K562 (cell line): ENCODE data around the gene CFL1. TPM values are rescaled to one million over a fixed set of nuclear protein-coding genes. Genes with fewer than 3 reads are reported as not detected.

Source experiments
- ARID1B ChIP-seq: fragments of 450-650 bp; IDR thresholded peaks from 2 replicates; pipeline ENCODE4 v1.6.1; 2016; ENCODE audit warnings: antibody characterized with exemption, mild to moderate bottlenecking, inconsistent platforms
- CREB5 ChIP-seq: fragments of 250-450 bp; sonication (Bioruptor Pico); IDR thresholded peaks from 2 replicates; pipeline ENCODE4 v1.5.0; 2020; ENCODE audit warnings: mild to moderate bottlenecking
- ELF1 ChIP-seq: fragments of 200-800 bp; sonication (Bioruptor generic); IDR thresholded peaks from 2 replicates; pipeline ENCODE4 v1.6.1; 2016; ENCODE audit warnings: missing genetic modification characterization, missing compliant biosample characterization
- FIP1L1 ChIP-seq: fragments of 200-400 bp; formaldehyde crosslinking; IDR thresholded peaks from 2 replicates; pipeline ENCODE4 v1.6.1; 2018; ENCODE audit warnings: mild to moderate bottlenecking, low read depth, low read length; ENCODE audit not compliant: poor library complexity, severe bottlenecking
- KDM5B ChIP-seq: fragments of 200-600 bp; sonication (generic); IDR thresholded peaks from 2 replicates; pipeline ENCODE4 v1.6.1; 2012; ENCODE audit warnings: low read depth, mild to moderate bottlenecking, moderate library complexity, low read length, control low read depth, inconsistent platforms; ENCODE audit not compliant: insufficient replicate concordance
- NR4A1 ChIP-seq, 2 experiments: fragments of 250-450 bp in 1 of 2; fragments of 450-650 bp in 1 of 2; sonication (Bioruptor Pico) in 1 of 2; IDR thresholded peaks; 2 replicates each; pipeline versions ENCODE4 v1.4.0 to v1.6.1; 2016 to 2020; ENCODE audit warnings: mild to moderate bottlenecking in 2 of 2, missing compliant biosample characterization in 1 of 2, missing genetic modification characterization in 1 of 2, moderate library complexity in 1 of 2
- PCBP2 ChIP-seq: fragments of 200-400 bp; formaldehyde crosslinking; IDR thresholded peaks from 2 replicates; pipeline ENCODE4 v1.6.1; 2018; ENCODE audit warnings: low read length, low read depth, mild to moderate bottlenecking, moderate library complexity; ENCODE audit not compliant: poor library complexity, severe bottlenecking
- PML ChIP-seq: IDR thresholded peaks from 2 replicates; pipeline ENCODE4 v1.6.1; 2012; ENCODE audit warnings: low read length, inconsistent platforms
- POLR2B ChIP-seq: fragments of 450-650 bp; IDR thresholded peaks from 2 replicates; pipeline ENCODE4 v1.6.1; 2018; ENCODE audit warnings: low read depth; ENCODE audit not compliant: partially characterized antibody
- PREB ChIP-seq: sonication (generic); formaldehyde crosslinking; IDR thresholded peaks from 2 replicates; pipeline ENCODE4 v1.8.1; 2023; ENCODE audit warnings: mild to moderate bottlenecking, missing genetic modification reagents
- SOX6 ChIP-seq: fragments of 450-650 bp; IDR thresholded peaks from 2 replicates; pipeline ENCODE4 v1.6.1; 2014; ENCODE audit warnings: mild to moderate bottlenecking
- SRSF1 ChIP-seq: fragments of 200-400 bp; formaldehyde crosslinking; IDR thresholded peaks from 2 replicates; pipeline ENCODE4 v1.6.1; 2017; ENCODE audit warnings: mild to moderate bottlenecking, low read depth, low read length, moderate library complexity
- TEAD1 ChIP-seq, 2 experiments: fragments of 450-650 bp in 1 of 2; sonication (generic) in 1 of 2; formaldehyde crosslinking; IDR thresholded peaks; 2 replicates each; pipeline versions ENCODE4 v1.4.0 to v1.8.0; 2020 to 2022; ENCODE audit warnings: mild to moderate bottlenecking in 2 of 2, missing genetic modification reagents in 1 of 2
- VEZF1 ChIP-seq: fragments of 200-800 bp; sonication (Bioruptor generic); IDR thresholded peaks from 2 replicates; pipeline ENCODE4 v1.6.1; 2017; ENCODE audit warnings: missing genetic modification characterization, missing compliant biosample characterization
- WHSC1 ChIP-seq: IDR thresholded peaks from one replicate; pipeline ENCODE4 v1.6.1; 2012; ENCODE audit warnings: low read length, control low read depth, inconsistent platforms
- ZNF253 ChIP-seq: fragments of 250-450 bp; sonication (Bioruptor Pico); conservative IDR thresholded peaks from 2 replicates; pipeline ENCODE4 v1.6.1; 2021; ENCODE audit warnings: mild to moderate bottlenecking
- ZNF431 ChIP-seq: sonication (generic); formaldehyde crosslinking; IDR thresholded peaks from 2 replicates; pipeline ENCODE4 v1.8.0; 2022; ENCODE audit warnings: mild to moderate bottlenecking, missing genetic modification reagents
- ZNF507 ChIP-seq: conservative IDR thresholded peaks from 2 replicates; pipeline ENCODE4 v1.6.1; 2017; ENCODE audit warnings: missing genetic modification characterization, missing compliant biosample characterization
- ZNF561 ChIP-seq: fragments of 450-650 bp; formaldehyde crosslinking; conservative IDR thresholded peaks from 2 replicates; pipeline ENCODE4 v1.4.0; 2020; ENCODE audit warnings: mild to moderate bottlenecking, moderate library complexity
- ZNF830 ChIP-seq: fragments of 250-450 bp; sonication (Bioruptor Pico); IDR thresholded peaks from 2 replicates; pipeline ENCODE4 v1.5.0; 2021; ENCODE audit warnings: mild to moderate bottlenecking
- polyA plus RNA-seq, 8 experiments: library from polyadenylated mRNA; depleted of rRNA in 4 of 8; stranded (reverse) in 5 of 8; unstranded in 3 of 8; fragments of >200 nt; fragmentation: Nextera tagmentation in 2 of 8; fragmentation: Illumina TruSeq in 1 of 8; extraction: Ambion mirVana in 2 of 8; extraction: Trizol in 1 of 8; gene quantifications; 2 replicates each; pipeline versions ENCODE4 v1.2.1 to v1.2.3, GENCODE V29; 2011 to 2014; ENCODE audit warnings: inconsistent platforms in 1 of 8, missing spikeins in 1 of 8
- total RNA-seq, 7 experiments: library from RNA; depleted of rRNA in 6 of 7; stranded (reverse); fragments of >200 nt in 6 of 7; fragmentation: Illumina TruSeq in 2 of 7; extraction: Trizol in 2 of 7; gene quantifications; 2 replicates each; pipeline versions ENCODE4 v1.2.1 to v1.2.3, GENCODE V29; 2011 to 2021; ENCODE audit warnings: low replicate concordance in 1 of 7
- TF ChIP-seq, protein P1 (sequence below): sonication (generic); formaldehyde crosslinking; IDR thresholded peaks from 2 replicates; pipeline ENCODE4 v1.8.0; 2022; ENCODE audit warnings: missing genetic modification reagents, mild to moderate bottlenecking, borderline replicate concordance

Gene CFL1
- total and polyA plus RNA-seq, 9 of the 15 experiments (the other 6 are each of a cell fraction or from before 2014, with no cell fraction given): 105 to 1,101 (median 859) TPM

- TF ChIP-seq ARID1B: peak; percentile 76
- TF ChIP-seq CREB5: no peak
- no peak for TF ChIP-seq ZNF253 (CRISPR knock-in tag)
- peak; percentile 74 for TF ChIP-seq VEZF1
- TF ChIP-seq ZNF561 (CRISPR knock-in tag): no peak
- no peak for TF ChIP-seq WHSC1
- peak; percentile 62 for TF ChIP-seq KDM5B
- no peak; the same call in 1 of the 2 replicates for TF ChIP-seq SOX6
- no peak for TF ChIP-seq PML
- no peak for TF ChIP-seq ZNF507 (tag)
- TF ChIP-seq ZNF830: no peak
- peak; percentile 37 to 64; a peak in 1 of 4 replicates for TF ChIP-seq TEAD1 (CRISPR knock-in tag; IDR thresholded peaks at IDR 0.05)
- peak; percentile 98 for TF ChIP-seq FIP1L1
- TF ChIP-seq POLR2B: peak; percentile 28
- TF ChIP-seq NR4A1 (CRISPR knock-in tag; IDR thresholded peaks at IDR 0.05): 0 out of 2 replicates have a peak, but pooled peaks have one; percentile 28
- peak; percentile 79; the same call in 1 of the 2 replicates for TF ChIP-seq NR4A1 (tag; IDR thresholded peaks at IDR 0.05)
- TF ChIP-seq, protein P1, sequence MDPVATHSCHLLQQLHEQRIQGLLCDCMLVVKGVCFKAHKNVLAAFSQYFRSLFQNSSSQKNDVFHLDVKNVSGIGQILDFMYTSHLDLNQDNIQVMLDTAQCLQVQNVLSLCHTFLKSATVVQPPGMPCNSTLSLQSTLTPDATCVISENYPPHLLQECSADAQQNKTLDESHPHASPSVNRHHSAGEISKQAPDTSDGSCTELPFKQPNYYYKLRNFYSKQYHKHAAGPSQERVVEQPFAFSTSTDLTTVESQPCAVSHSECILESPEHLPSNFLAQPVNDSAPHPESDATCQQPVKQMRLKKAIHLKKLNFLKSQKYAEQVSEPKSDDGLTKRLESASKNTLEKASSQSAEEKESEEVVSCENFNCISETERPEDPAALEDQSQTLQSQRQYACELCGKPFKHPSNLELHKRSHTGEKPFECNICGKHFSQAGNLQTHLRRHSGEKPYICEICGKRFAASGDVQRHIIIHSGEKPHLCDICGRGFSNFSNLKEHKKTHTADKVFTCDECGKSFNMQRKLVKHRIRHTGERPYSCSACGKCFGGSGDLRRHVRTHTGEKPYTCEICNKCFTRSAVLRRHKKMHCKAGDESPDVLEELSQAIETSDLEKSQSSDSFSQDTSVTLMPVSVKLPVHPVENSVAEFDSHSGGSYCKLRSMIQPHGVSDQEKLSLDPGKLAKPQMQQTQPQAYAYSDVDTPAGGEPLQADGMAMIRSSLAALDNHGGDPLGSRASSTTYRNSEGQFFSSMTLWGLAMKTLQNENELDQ (CRISPR knock-in tag): no peak
- TF ChIP-seq PREB (CRISPR knock-in tag): peak; percentile 84; the same call in 1 of the 2 replicates
- peak; percentile 47; the same call in 1 of the 2 replicates for TF ChIP-seq SRSF1
- TF ChIP-seq PCBP2: no peak
- peak; percentile 63 for TF ChIP-seq ELF1 (tag)
- 0 out of 2 replicates have a peak, but pooled peaks have one; percentile 53 for TF ChIP-seq ZNF431
These were observed 41.6 kb upstream of the CFL1 start (continued) for GRCh38 chr11:65899356-65900124.
